B cell (primary cell): ENCODE measurements around the gene TECRL. TPM values are rescaled to one million over a fixed set of nuclear protein-coding genes. Genes with fewer than 3 reads are reported as not detected.

ENCODE experiments used
- ATAC-seq: fragments of 200-7000 bp; cut with Tn5 transposase; one replicate; pipeline ENCODE4 v1.10.0; 2021; ENCODE audit warnings: low read depth, mild to moderate bottlenecking, moderate number of reproducible peaks, moderate library complexity
- CTCF ChIA-PET: fragments of 350-600 bp; sonication (Branson Sonifier 250); formaldehyde crosslinking; loops from one replicate; lab custom pipeline; 2021; ENCODE audit warnings: antibody characterized with exemption, inconsistent platforms; lab: Charles Lee
- POLR2A ChIA-PET: fragments of 350-600 bp; sonication (Branson Sonifier 250); formaldehyde crosslinking; loops from one replicate; lab custom pipeline; 2021; ENCODE audit warnings: antibody characterized with exemption; lab: Charles Lee
- DNase-seq: peaks from one replicate; pipeline ENCODE4 v3.0.0; 2013
- H2AFZ ChIP-seq: 2 replicates; pipeline ENCODE4 v1.6.1; 2012; ENCODE audit warnings: mild to moderate bottlenecking, low read depth, low read length; ENCODE audit not compliant: insufficient read depth, poor library complexity, severe bottlenecking
- H3K27ac ChIP-seq, 2 donors: 1 replicate in 1 of 2; 2 replicates in 1 of 2; pipeline ENCODE4 v1.5.1; 2012 to 2013; ENCODE audit warnings: low read length in 2 of 2, mild to moderate bottlenecking in 2 of 2, moderate library complexity in 1 of 2
- H3K27me3 ChIP-seq, 4 experiments: fragments of 200-600 bp in 1 of 4; sonication (generic) in 1 of 4; replicated peaks in 1 of 4; 1 replicate in 2 of 4; 2 replicates in 2 of 4; pipeline versions ENCODE4 v1.6.1 to v1.7.0; 2013 to 2016; ENCODE audit warnings: low read length in 3 of 4, mild to moderate bottlenecking in 2 of 4, mixed read lengths in 1 of 4, moderate library complexity in 1 of 4; ENCODE audit not compliant: insufficient read depth in 4 of 4, control insufficient read depth in 3 of 4; ENCODE audit errors: control extremely low read depth in 1 of 4
- H3K36me3 ChIP-seq, 2 experiments: replicated peaks in 1 of 2; 1 replicate in 1 of 2; 2 replicates in 1 of 2; pipeline versions ENCODE4 v1.6.1 to v1.7.1; 2013; ENCODE audit warnings: low read length in 1 of 2; ENCODE audit not compliant: insufficient read depth in 2 of 2, control insufficient read depth in 1 of 2; ENCODE audit errors: control extremely low read depth in 1 of 2, extremely low read depth in 1 of 2
- H3K4me1 ChIP-seq, 2 donors: fragments of 200-600 bp in 1 of 2; sonication (generic) in 1 of 2; 1 replicate in 1 of 2; 2 replicates in 1 of 2; pipeline versions ENCODE4 v1.5.1 to v1.6.1; 2013 to 2017; ENCODE audit warnings: low read length in 2 of 2; ENCODE audit not compliant: control insufficient read depth in 2 of 2, insufficient read depth in 2 of 2
- H3K4me2 ChIP-seq: replicated peaks from 2 replicates; pipeline ENCODE3; 2012; ENCODE audit warnings: mild to moderate bottlenecking, low read depth, low read length; ENCODE audit not compliant: poor library complexity, severe bottlenecking
- H3K4me3 ChIP-seq, 5 experiments: fragments of 200-600 bp in 1 of 5; sonication (generic) in 1 of 5; 1 replicate in 3 of 5; 2 replicates in 2 of 5; pipeline versions ENCODE4 v1.5.1 to v1.7.0; 2011 to 2016; ENCODE audit warnings: low read length in 4 of 5, mild to moderate bottlenecking in 4 of 5, low read depth in 2 of 5, control low read depth in 1 of 5, moderate library complexity in 1 of 5; ENCODE audit not compliant: insufficient read depth in 1 of 5; ENCODE audit errors: control extremely low read depth in 1 of 5, extremely low read depth in 1 of 5
- H3K79me2 ChIP-seq: fragments of 200-600 bp; sonication (generic); one replicate; pipeline ENCODE4 v1.6.0; 2016; ENCODE audit warnings: low read length; ENCODE audit not compliant: control insufficient read depth, insufficient read depth
- H3K9ac ChIP-seq: fragments of 200-600 bp; sonication (generic); 2 replicates; pipeline ENCODE4 v1.6.1; 2017; ENCODE audit warnings: mild to moderate bottlenecking, low read length, moderate library complexity
- H3K9me3 ChIP-seq, 3 donors: one replicate each; pipeline versions ENCODE4 v1.6.1 to v1.7.1; 2013; ENCODE audit warnings: low read length in 2 of 3; ENCODE audit not compliant: control insufficient read depth in 2 of 3, insufficient read depth in 1 of 3; ENCODE audit errors: control extremely low read depth in 1 of 3
- H4K20me1 ChIP-seq: 2 replicates; pipeline ENCODE4 v1.6.0; 2012; ENCODE audit warnings: mild to moderate bottlenecking, low read length; ENCODE audit not compliant: insufficient read depth, control insufficient read depth, poor library complexity, severe bottlenecking
- H3K27ac Mint-ChIP-seq: one replicate; pipeline ENCODE4 v1.8.0; 2021; ENCODE audit warnings: mixed read lengths
- H3K27me3 Mint-ChIP-seq: one replicate; pipeline ENCODE4 v1.8.0; 2021; ENCODE audit warnings: mixed read lengths
- H3K4me1 Mint-ChIP-seq: one replicate; pipeline ENCODE4 v1.8.0; 2021; ENCODE audit warnings: mixed read lengths
- H3K4me3 Mint-ChIP-seq: one replicate; pipeline ENCODE4 v1.8.0; 2021; ENCODE audit warnings: mixed read lengths
- H3K9me3 Mint-ChIP-seq: one replicate; pipeline ENCODE4 v1.8.0; 2022; ENCODE audit warnings: mixed read lengths; ENCODE audit not compliant: insufficient read depth
- EZH2 ChIP-seq: IDR thresholded peaks from 2 replicates; pipeline ENCODE4 v1.6.1; 2012; ENCODE audit warnings: borderline replicate concordance, low read depth, mild to moderate bottlenecking, moderate library complexity, low read length; ENCODE audit not compliant: insufficient read depth, poor library complexity, severe bottlenecking
- WGBS: methylation state at CpG from one replicate; pipeline ENCODE4 v1.1.5; 2013; ENCODE audit warnings: missing lambda C conversion rate; ENCODE audit not compliant: insufficient coverage; 5-methylcytosine and 5-hydroxymethylcytosine counted together
- intact Hi-C: fragments of 100-400 bp; cut with micrococcal nuclease; formaldehyde crosslinking; loops from one replicate; pipeline ENCODE4 v1.10.0; 2022
- polyA plus RNA-seq: library from polyadenylated mRNA; depleted of rRNA; stranded (reverse); fragments of >200 nt; gene quantifications from 2 replicates; pipeline ENCODE4 v1.2.3, GENCODE V29; 2012
- total RNA-seq, 2 donors: library from RNA; stranded (reverse); fragments of 120-200 nt in 1 of 2; gene quantifications; 1 replicate in 1 of 2; 2 replicates in 1 of 2; pipeline versions ENCODE4 v1.2.3 to v1.2.4, GENCODE V29; 2013 to 2022
- TF ChIP-seq, protein P1 (sequence below): fragments of 200-600 bp; IDR thresholded peaks from one replicate; pipeline ENCODE4 v1.8.0; 2022; ENCODE audit warnings: antibody characterized with exemption, mild to moderate bottlenecking

The TECRL gene
- total and polyA plus RNA-seq, 2 donors (not counting 1 experiment from before 2014, with no cell fraction given), result not detected

- no peak overlapping the region for H3K4me3 Mint-ChIP-seq
- Histone ChIP-seq H4K20me1 (no peaks in the 10 kb centered on the region), H3K4me1 (no peaks in the 10 kb centered on the region), H3K4me3 (no peak overlapping the region), H3K9ac (no peak overlapping the region), H3K27ac (no peak overlapping the region), H3K4me2 (no peak overlapping the region), H2AFZ (no peak overlapping the region), H3K9me3 (peaks cover 0 to 37% (median 0%) of the 10 kb centered on the region in 3 donors), H3K27me3 (no peaks in the 10 kb centered on the region), H3K79me2 (no peaks in the 10 kb centered on the region), H3K36me3 (no peaks in the 10 kb centered on the region)
- ChIA-PET POLR2A (no interaction called here), CTCF (no interaction called here)
- no peak overlapping the region for H3K27ac Mint-ChIP-seq
- DNase-seq (no peak), ATAC-seq (no peak)
- TF ChIP-seq, protein P1, sequence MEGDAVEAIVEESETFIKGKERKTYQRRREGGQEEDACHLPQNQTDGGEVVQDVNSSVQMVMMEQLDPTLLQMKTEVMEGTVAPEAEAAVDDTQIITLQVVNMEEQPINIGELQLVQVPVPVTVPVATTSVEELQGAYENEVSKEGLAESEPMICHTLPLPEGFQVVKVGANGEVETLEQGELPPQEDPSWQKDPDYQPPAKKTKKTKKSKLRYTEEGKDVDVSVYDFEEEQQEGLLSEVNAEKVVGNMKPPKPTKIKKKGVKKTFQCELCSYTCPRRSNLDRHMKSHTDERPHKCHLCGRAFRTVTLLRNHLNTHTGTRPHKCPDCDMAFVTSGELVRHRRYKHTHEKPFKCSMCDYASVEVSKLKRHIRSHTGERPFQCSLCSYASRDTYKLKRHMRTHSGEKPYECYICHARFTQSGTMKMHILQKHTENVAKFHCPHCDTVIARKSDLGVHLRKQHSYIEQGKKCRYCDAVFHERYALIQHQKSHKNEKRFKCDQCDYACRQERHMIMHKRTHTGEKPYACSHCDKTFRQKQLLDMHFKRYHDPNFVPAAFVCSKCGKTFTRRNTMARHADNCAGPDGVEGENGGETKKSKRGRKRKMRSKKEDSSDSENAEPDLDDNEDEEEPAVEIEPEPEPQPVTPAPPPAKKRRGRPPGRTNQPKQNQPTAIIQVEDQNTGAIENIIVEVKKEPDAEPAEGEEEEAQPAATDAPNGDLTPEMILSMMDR, result no peak
- no peak for TF ChIP-seq EZH2
- 90% methylated on average over 5 of the region's 6 CpGs for WGBS
- no peaks in the 10 kb centered on the region for H3K27me3 Mint-ChIP-seq
- intact Hi-C loops, result no loop called here
- no peaks in the 10 kb centered on the region for H3K4me1 Mint-ChIP-seq
- H3K9me3 Mint-ChIP-seq, result peaks cover 5% of the 10 kb centered on the region
These were observed 21.7 kb upstream of the TECRL start for GRCh38 chr4:64430933-64431332.

DNA sequence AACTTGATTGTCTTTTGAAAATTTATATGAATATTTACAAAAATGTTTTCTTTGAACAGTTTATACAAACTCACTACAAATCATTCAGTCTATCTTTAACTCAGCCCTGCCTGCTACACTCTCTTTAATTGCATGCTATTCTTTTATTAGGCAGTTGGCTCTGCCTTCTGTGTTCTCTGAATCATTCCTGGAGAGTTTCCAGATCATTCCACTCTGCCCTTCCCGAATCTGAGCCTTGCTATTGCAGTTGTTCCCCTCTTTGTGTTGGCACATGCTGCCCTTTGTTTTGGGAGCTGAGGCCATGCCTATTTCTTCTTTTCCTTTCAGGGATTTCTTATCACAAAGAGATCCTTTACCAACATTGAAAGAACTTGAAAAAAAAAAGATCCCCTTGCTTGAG, 8.7 kb upstream of the TECRL start:
- H3K4me3 Mint-ChIP-seq, result no peak overlapping the region

More for the DNA sequence above, 8.7 kb upstream of the TECRL start:
- H3K27me3 ChIP-seq, result no peaks in the 10 kb centered on the region
- H3K36me3 ChIP-seq, result no peaks in the 10 kb centered on the region
- H3K4me3 ChIP-seq, result no peak overlapping the region
- H4K20me1 ChIP-seq, result no peaks in the 10 kb centered on the region
- no peaks in the 10 kb centered on the region for H3K79me2 ChIP-seq
- H3K9me3 ChIP-seq, result no peaks in the 10 kb centered on the region
- no peak overlapping the region for H3K27ac ChIP-seq
- intact Hi-C loops, result no loop called here
- WGBS, result no CpG with 5 or more reads among the region's 1 CpG
- no peak overlapping the region for H3K9ac ChIP-seq
- Mint-ChIP-seq H3K4me1 (no peaks in the 10 kb centered on the region), H3K27ac (no peak overlapping the region), H3K9me3 (no peaks in the 10 kb centered on the region), H3K27me3 (no peaks in the 10 kb centered on the region)
- ChIA-PET CTCF (no interaction called here), POLR2A (no interaction called here)
- DNase-seq, result no peak
- H3K4me1 ChIP-seq, result no peaks in the 10 kb centered on the region
- no peak overlapping the region for H3K4me2 ChIP-seq
- no peak overlapping the region for H2AFZ ChIP-seq
- no peak for ATAC-seq
- TF ChIP-seq, protein P1, result no peak
- no peak for TF ChIP-seq EZH2
